ENCODE measurements around the gene RIMS1.

RIMS1 gene

GRCh38 chr6:72350296-72350881 lies 464.0 kb downstream of the RIMS1 start:
- Histone ChIP-seq H3K27me3 (ENCODE audit: low read depth, low read length) (no peaks in the 10 kb centered on the region), H2AFZ (ENCODE audit: low read depth, low read length) (no peak overlapping the region), H3K27ac (ENCODE audit: low read length) (no peak overlapping the region), H3K4me1 (ENCODE audit: low read length) (no peaks in the 10 kb centered on the region), H3K36me3 (replicated peaks; ENCODE audit: low read depth, low read length) (no peaks in the 10 kb centered on the region), H3K4me3 (ENCODE audit: low read length) (no peak overlapping the region), H3K79me2 (ENCODE audit: low read length) (no peaks in the 10 kb centered on the region), H3K4me2 (ENCODE audit: low read length) (no peak overlapping the region), H3K9me3 (ENCODE audit: insufficient read depth, low read length) (no peaks in the 10 kb centered on the region), H4K20me1 (ENCODE audit: insufficient read depth, low read length) (no peaks in the 10 kb centered on the region), H3K9ac (ENCODE audit: low read length) (no peak overlapping the region)
- TF ChIP-seq CTCF (IDR thresholded peaks at IDR 0.05; ENCODE audit: low read depth, low read length), result no peak
- TF ChIP-seq EZH2phosphoT487 (IDR thresholded peaks at IDR 0.05; ENCODE audit: low read depth), result no peak

DNA sequence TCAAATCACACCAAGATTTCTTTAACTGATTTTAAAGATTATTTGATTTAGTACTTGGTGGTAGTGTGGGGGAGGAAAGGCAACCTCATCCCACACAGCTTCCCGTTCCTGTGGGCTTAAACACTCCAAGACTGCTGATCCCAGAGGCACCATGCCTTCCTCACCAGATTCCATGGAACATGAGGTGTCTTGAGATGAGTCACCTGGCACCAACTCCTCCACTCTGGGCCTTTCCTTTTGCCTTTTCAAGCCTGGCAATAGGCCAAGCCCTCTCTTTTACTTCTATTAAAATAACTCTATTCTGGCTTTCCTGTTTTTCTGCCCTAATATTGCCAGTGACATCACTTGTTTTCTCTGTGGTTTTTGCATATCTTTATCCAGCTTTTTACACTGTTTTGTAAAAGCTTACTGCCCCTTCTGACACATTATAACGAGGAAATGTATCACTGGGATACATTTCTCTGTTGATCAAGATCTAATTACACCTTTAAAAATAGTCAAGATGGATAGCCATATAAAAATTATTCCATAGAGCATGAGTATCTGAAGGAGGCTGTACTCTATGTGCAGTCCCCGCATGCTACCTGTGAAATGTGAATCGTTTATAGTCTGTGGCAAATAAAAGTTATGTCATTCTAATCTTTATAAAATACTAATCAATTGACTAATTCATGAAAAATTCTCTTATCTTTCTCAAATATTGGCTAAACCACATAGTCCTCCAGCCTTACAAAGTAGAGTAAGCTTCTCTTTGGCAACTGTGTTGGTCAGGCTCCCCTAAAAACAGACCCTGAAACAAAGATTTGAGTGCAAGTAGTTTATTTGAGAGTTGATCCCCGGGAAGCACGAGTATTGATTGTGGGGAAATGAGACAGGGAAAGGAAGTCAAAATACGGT lies 477.7 kb downstream of the RIMS1 start:
- no peaks in the 10 kb centered on the region for H3K79me2 ChIP-seq (ENCODE audit: low read length)
- H3K9ac ChIP-seq (ENCODE audit: low read length), result no peak overlapping the region
- H2AFZ ChIP-seq (ENCODE audit: low read depth, low read length), result no peak overlapping the region
- no peaks in the 10 kb centered on the region for H3K27me3 ChIP-seq (ENCODE audit: low read depth, low read length)
- H4K20me1 ChIP-seq (ENCODE audit: insufficient read depth, low read length), result no peaks in the 10 kb centered on the region
- TF ChIP-seq CTCF (IDR thresholded peaks at IDR 0.05; ENCODE audit: low read depth, low read length) (no peak), EZH2phosphoT487 (IDR thresholded peaks at IDR 0.05; ENCODE audit: low read depth) (no peak)
- no peaks in the 10 kb centered on the region for H3K9me3 ChIP-seq (ENCODE audit: insufficient read depth, low read length)
- peaks cover 4% of the 10 kb centered on the region; the same call in 1 of the 2 replicates for H3K4me1 ChIP-seq (ENCODE audit: low read length)
- no peak overlapping the region for H3K4me2 ChIP-seq (ENCODE audit: low read length)
- no peak overlapping the region for H3K27ac ChIP-seq (ENCODE audit: low read length)
- H3K36me3 ChIP-seq (replicated peaks; ENCODE audit: low read depth, low read length), result no peaks in the 10 kb centered on the region
- H3K4me3 ChIP-seq (ENCODE audit: low read length), result no peak overlapping the region

DNA sequence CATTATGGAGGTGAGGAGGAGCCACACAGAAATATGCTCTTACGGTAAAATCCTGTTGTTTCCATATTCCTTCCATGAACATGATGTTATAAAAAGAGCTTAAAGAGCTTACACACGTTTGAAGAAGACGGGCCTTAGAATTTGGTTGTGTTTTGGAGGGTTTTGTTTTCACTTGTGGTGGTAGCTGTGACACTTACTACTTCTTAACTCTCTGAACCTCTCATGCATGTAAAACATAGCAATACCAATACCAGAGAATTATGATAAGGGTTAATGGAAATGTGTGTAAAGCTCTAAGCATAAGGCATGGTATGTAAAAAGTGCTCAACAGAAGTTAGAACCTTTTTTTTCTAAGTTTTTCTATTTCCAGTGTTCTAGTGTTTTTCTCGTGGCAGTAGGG lies 479.4 kb downstream of the RIMS1 start:
- Histone ChIP-seq H3K27ac (ENCODE audit: low read length) (no peak overlapping the region), H3K9ac (ENCODE audit: low read length) (no peak overlapping the region), H3K4me1 (ENCODE audit: low read length) (peaks cover 5% of the 10 kb centered on the region; the same call in 1 of the 2 replicates), H4K20me1 (ENCODE audit: insufficient read depth, low read length) (no peaks in the 10 kb centered on the region), H3K9me3 (ENCODE audit: insufficient read depth, low read length) (no peaks in the 10 kb centered on the region), H3K4me2 (ENCODE audit: low read length) (no peak overlapping the region), H3K79me2 (ENCODE audit: low read length) (no peaks in the 10 kb centered on the region), H2AFZ (ENCODE audit: low read depth, low read length) (no peak overlapping the region), H3K27me3 (ENCODE audit: low read depth, low read length) (no peaks in the 10 kb centered on the region), H3K4me3 (ENCODE audit: low read length) (no peak overlapping the region), H3K36me3 (replicated peaks; ENCODE audit: low read depth, low read length) (no peaks in the 10 kb centered on the region)
- TF ChIP-seq CTCF (IDR thresholded peaks at IDR 0.05; ENCODE audit: low read depth, low read length) (no peak), EZH2phosphoT487 (IDR thresholded peaks at IDR 0.05; ENCODE audit: low read depth) (no peak)

- no peak overlapping the region for H3K27ac ChIP-seq (ENCODE audit: low read length)
- H3K9ac ChIP-seq (ENCODE audit: low read length), result no peak overlapping the region
- H3K36me3 ChIP-seq (replicated peaks; ENCODE audit: low read depth, low read length), result no peaks in the 10 kb centered on the region
- H2AFZ ChIP-seq (ENCODE audit: low read depth, low read length), result no peak overlapping the region
- TF ChIP-seq EZH2phosphoT487 (IDR thresholded peaks at IDR 0.05; ENCODE audit: low read depth), result no peak
- no peak overlapping the region for H3K4me2 ChIP-seq (ENCODE audit: low read length)
- H3K79me2 ChIP-seq (ENCODE audit: low read length), result no peaks in the 10 kb centered on the region
- H3K27me3 ChIP-seq (ENCODE audit: low read depth, low read length), result no peaks in the 10 kb centered on the region
- H3K4me1 ChIP-seq (ENCODE audit: low read length), result peaks cover 12% of the 10 kb centered on the region
- H3K4me3 ChIP-seq (ENCODE audit: low read length), result no peak overlapping the region
- no peaks in the 10 kb centered on the region for H3K9me3 ChIP-seq (ENCODE audit: insufficient read depth, low read length)
- H4K20me1 ChIP-seq (ENCODE audit: insufficient read depth, low read length), result no peaks in the 10 kb centered on the region
These were observed 481.1 kb downstream of the RIMS1 start for GRCh38 chr6:72367439-72367838.

Data from OCI-LY3 (cell line).